GM12874 (cell line): Measurements from ENCODE around the gene SBF2.

Experiments used
- TF ChIP-seq, protein P1 (sequence below): IDR thresholded peaks from 2 replicates; pipeline ENCODE4 v1.5.1; 2011; ENCODE audit warnings: low read depth, mild to moderate bottlenecking, control low read depth, low read length, moderate library complexity; ENCODE audit not compliant: insufficient read depth

The SBF2 gene

DNA sequence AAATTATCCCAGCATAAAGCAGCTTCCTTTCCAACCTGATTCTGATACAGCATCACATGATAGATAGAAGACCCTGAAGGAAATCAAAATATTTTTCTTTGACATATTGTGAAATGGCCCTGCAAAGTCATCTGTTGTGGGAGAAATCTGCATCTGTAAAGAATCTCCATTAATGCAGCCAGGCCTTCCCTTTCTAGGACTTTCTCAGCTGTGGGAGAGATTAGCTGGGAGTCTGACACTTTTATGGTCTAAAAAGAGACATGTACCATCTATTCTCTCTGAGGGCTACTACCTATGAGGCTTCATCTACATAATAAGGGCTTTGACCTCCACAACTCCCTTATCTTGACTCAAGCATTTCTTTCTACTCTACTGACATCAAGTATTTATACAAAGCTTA lies 392.1 kb downstream of the SBF2 start:
- TF ChIP-seq, protein P1, sequence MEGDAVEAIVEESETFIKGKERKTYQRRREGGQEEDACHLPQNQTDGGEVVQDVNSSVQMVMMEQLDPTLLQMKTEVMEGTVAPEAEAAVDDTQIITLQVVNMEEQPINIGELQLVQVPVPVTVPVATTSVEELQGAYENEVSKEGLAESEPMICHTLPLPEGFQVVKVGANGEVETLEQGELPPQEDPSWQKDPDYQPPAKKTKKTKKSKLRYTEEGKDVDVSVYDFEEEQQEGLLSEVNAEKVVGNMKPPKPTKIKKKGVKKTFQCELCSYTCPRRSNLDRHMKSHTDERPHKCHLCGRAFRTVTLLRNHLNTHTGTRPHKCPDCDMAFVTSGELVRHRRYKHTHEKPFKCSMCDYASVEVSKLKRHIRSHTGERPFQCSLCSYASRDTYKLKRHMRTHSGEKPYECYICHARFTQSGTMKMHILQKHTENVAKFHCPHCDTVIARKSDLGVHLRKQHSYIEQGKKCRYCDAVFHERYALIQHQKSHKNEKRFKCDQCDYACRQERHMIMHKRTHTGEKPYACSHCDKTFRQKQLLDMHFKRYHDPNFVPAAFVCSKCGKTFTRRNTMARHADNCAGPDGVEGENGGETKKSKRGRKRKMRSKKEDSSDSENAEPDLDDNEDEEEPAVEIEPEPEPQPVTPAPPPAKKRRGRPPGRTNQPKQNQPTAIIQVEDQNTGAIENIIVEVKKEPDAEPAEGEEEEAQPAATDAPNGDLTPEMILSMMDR = no peak

DNA sequence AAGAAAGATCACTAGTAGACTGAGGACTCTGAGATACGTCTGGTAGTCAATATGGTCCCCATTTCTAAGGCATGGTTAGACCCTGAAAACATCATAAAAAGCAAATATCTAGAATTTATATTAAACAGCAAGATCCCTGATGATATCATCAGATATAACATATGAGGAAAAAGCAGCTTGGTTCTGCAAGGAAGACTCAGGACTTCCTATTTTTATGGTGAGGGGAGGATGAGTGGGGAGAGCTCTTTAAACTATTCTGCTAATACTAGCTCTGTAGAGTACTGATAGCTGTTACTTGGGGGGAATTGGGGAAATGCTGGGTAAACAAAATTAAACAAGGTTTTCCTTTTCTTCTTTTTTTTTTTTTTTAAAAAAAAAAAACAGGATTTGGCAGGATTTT lies 394.3 kb downstream of the SBF2 start:
- TF ChIP-seq, protein P1 = no peak

DNA sequence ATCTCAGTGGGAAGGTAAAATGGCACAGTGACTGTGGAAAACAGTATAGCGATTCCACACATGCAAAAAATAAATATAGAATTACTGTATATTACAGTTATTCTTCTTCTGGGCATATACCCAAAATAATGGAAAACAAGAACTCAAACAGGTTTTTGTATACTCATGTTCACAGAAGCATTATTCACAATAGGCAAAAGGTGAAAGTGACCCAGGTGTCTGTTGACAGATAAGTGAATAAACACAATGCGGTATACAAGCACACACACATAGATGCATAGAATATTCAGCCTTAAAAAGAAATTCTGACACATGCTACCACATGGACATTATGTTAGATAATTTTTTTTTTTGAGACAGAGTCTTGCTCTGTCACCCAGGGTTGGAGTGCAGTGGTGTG lies 397.1 kb downstream of the SBF2 start:
- TF ChIP-seq, protein P1 = no peak

DNA sequence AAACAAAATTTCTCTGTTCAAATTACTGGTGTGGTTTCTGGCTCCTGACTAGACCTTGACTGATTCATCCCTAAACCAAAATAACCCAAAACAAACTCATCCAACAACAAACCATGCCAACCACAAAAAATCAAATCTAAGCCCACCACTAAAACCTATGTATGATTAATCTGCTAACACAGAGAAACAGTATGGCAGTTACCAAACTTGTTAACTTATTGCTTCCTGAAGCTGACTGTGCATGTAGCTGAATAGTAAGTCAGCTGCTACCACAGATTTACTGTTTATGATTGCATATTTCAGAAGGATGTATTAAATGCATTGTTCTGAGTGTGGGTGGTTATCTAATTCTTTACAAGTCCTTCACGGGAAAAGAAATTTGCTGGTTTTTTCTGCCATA lies 399.0 kb downstream of the SBF2 start:
- TF ChIP-seq, protein P1 = no peak

DNA sequence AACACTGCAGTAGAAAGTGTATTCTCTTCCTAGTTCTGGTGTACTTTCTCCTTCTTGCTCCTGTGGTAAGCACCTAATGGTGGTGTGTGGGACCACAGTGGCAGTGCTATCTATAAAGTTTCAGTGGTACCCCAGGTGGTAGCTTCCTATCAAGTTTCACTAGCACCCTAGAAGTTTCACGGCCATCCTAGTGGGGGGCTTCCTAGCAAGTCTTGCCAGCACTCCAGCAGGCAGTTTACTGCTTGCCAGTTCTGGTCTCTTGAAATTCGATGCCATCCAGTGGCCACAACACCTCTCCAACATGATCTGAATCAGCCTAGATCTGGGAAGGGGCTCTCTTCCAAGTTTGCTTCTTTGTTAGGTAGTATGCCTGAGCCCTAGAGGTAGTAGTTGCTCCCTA lies 400.5 kb downstream of the SBF2 start:
- TF ChIP-seq, protein P1 = no peak

DNA sequence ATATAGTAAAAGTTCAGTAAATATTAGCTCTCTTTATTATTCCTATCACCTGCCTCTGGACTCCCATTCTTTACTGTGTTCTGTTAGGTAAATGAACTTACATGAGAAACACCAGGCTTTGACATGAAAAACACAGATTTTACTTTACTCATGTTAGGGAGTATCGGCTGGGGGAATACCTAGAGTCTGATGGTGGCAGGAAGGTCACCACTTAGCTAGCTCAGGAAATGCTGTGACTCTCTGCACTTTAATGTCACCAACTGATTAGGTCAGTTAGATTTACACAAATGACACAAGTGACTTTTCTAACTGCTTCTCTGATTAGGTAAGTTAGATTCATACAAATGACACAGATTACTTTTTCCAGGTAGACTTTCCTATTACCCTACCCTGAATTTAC lies 405.1 kb downstream of the SBF2 start:
- TF ChIP-seq, protein P1 = no peak

DNA sequence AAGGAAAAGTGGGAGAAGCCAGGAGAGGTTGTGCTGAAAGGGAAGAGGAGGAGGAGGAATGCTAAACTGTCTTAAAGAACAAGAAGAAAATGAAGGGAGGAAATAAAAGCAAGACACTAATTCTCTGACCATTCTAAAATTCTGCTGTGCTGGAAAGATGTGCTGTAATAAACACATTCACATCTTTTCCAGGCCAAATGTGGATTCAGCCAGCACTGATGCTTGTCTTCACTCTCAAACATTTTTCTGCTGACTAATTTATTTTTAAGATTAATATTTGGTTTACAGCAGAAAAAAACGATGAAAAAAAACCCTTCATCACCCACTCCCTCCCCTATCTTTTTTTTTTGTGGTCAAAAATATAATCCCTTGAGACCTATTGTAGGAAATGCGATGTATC lies 406.5 kb downstream of the SBF2 start:
- TF ChIP-seq, protein P1 = no peak

DNA sequence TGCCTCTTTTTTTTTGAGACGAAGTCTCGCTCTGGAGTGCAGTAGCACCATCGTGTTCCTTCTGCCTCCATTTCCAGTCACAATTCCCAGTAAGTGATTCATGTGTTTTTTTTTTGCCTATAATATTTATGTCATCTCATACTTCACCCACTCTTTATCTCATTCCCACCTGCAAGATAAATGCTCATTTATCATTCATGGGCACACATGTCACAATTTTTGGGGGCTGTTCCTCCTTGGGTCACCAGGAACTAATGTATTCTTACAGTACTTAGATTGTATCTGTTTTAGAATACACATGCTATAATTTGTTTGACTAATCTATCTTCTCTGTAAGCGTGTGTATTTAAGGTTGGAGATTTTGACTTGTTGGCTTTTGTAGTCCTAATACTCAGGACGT lies 407.4 kb downstream of the SBF2 start:
- TF ChIP-seq, protein P1 = no peak
